K562 (cell line): ENCODE results near the gene TAF4. TPM values are rescaled to one million over a fixed set of nuclear protein-coding genes. Genes with fewer than 3 reads are reported as not detected.

ENCODE experiments used
- MGA ChIP-seq: fragments of 450-650 bp; IDR thresholded peaks from 2 replicates; pipeline ENCODE4 v1.6.1; 2016; ENCODE audit warnings: mild to moderate bottlenecking, moderate library complexity
- SOX6 ChIP-seq: fragments of 450-650 bp; IDR thresholded peaks from 2 replicates; pipeline ENCODE4 v1.6.1; 2014; ENCODE audit warnings: mild to moderate bottlenecking
- polyA plus RNA-seq, 8 experiments: library from polyadenylated mRNA; depleted of rRNA in 4 of 8; stranded (reverse) in 5 of 8; unstranded in 3 of 8; fragments of >200 nt; fragmentation: Nextera tagmentation in 2 of 8; fragmentation: Illumina TruSeq in 1 of 8; extraction: Ambion mirVana in 2 of 8; extraction: Trizol in 1 of 8; gene quantifications; 2 replicates each; pipeline versions ENCODE4 v1.2.1 to v1.2.3, GENCODE V29; 2011 to 2014; ENCODE audit warnings: inconsistent platforms in 1 of 8, missing spikeins in 1 of 8
- total RNA-seq, 7 experiments: library from RNA; depleted of rRNA in 6 of 7; stranded (reverse); fragments of >200 nt in 6 of 7; fragmentation: Illumina TruSeq in 2 of 7; extraction: Trizol in 2 of 7; gene quantifications; 2 replicates each; pipeline versions ENCODE4 v1.2.1 to v1.2.3, GENCODE V29; 2011 to 2021; ENCODE audit warnings: low replicate concordance in 1 of 7

TAF4 gene
- total and polyA plus RNA-seq, 9 of the 15 experiments (the other 6 are each of a cell fraction or from before 2014, with no cell fraction given) = 0.44 to 28.3 (median 5.6) TPM

- peak; percentile 64 for TF ChIP-seq MGA
- TF ChIP-seq SOX6 = no peak
Measured at GRCh38 chr20:62030834-62031434, 34.7 kb downstream of the TAF4 start (continued).
